T-helper 2 cell (primary cell): ENCODE results near the gene UTP4.

Experiments
- DNase-seq, 5 experiments: peaks; one replicate each; pipeline versions ENCODE4 v3.0.0 to v3.0.0-alpha.2; 2012 to 2022
- total RNA-seq, 2 donors: gene quantifications; one replicate each; lab custom pipeline; 2026; lab: John Stamatoyannopoulos, UW

Gene UTP4
- total RNA-seq, result 20.7 to 30.2 reads per million in 2 donors

DNA sequence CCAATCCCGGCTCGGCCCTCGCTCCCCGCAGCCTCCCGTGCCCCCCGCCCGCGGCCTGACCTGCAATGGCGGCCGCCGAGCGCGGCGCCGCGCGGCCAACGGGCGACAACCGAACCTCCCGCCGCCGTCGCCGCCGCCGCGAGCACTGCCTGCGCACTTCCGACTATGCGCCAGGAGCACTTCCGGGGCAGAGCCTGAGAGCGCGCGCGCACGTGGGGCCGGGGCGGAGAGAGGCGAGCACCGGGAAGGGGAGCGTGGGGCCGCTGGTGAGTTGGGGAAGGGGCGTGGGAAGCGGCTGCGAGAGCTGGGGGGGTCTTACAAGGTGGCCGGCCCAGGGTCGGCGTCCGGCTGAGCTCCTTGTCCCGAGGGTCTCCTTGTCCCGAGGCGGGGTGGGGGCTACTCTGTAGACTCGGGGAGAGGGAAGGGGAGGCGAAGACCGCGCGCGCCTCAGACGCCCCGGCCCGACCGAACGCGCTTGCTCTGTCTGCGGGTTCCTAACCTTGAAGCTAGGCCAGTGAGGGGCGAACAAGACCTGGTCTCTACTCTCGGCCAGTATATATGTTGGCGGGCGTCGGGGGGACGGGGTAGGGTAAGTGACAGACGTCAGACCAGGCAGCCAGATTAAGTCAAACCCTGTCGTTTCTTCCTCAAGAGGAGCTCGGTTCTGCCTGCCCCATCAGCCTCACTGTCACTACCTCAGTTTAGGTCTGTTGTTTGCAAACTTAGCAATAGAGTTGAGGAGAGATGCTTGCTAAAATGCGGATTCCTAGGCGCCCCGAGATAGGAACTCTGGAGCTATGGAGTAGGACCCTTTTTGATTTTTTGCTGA is at the start of gene UTP4, which contains the start of gene CHTF8:
Gene UTP4, plus strand, starts transcription at position 226 of the 829 bp plus-strand sequence. CDS start 811 bp downstream, outside the sequence.
Gene CHTF8, minus strand, starts transcription at position 165 of the 829 bp plus-strand sequence. CDS start 11,130 bp downstream, outside the sequence.
- DNase-seq, result peak; percentile 77 to 94 (median 80)

DNA sequence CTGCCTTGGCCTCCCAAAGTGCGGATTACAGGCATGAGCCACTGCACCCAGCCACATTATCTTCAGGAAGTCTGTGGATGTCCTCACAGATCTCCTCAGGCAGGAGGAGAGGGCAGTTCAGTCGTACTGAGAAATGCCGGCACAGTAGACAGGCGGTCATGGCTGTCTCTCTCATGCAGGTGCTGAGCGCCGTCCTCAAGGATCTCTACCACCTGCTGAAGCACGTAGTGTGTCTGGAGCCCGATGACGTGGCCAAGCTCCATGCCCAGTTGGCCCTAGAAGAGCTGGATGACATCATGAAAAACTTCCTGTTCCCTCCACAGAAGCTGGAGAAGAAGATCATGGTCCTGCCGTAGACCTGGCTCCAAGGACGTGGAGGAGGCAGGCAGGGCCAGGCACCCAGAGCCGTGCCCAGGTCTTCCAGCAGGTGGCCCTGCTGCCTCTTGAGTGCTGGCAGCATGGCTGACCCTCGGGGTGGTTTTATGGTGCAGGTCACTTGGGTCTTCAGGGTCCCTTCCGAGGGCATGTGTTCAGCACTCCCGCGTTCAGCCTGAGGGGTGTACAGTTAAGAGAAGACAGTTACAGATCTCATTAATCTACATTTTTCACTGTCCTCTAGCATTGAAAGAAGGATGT is 49.0 kb upstream of the UTP4 start:
- DNase-seq, result no peak

- no peak for DNase-seq
Observed at GRCh38 chr16:69084289-69084688, 48.2 kb upstream of the UTP4 start.

DNA sequence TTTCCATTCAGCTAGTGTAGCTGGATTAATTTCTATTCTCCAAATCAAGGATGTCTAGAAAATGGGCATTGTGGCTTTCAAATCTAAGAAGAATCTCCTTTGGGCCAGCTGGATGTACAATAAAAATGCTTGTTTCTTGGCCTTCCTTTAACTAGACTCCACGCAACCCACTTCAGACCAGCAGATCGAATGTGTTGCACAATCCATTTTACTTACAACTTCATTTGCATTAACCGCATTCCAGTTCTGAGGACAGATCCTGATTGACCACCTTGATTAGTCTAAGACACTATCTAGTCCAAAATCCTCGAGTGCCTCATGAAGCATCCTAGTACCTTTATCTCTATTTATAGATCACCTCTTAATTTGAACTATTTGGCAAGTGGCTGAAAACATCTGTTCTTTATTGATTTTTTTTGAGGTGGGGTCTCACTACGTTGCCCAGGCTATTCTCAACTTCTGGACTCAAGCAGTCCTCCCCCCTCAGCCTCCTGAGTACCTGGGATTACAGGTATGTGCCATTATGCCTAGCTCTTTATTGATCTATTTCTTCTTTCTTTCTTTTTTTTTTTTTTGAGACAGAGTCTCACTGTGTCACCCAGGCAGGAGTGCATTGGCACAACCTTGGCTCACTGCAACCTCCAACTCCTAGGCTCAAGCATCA is 47.3 kb upstream of the UTP4 start:
- DNase-seq, result no peak

DNA sequence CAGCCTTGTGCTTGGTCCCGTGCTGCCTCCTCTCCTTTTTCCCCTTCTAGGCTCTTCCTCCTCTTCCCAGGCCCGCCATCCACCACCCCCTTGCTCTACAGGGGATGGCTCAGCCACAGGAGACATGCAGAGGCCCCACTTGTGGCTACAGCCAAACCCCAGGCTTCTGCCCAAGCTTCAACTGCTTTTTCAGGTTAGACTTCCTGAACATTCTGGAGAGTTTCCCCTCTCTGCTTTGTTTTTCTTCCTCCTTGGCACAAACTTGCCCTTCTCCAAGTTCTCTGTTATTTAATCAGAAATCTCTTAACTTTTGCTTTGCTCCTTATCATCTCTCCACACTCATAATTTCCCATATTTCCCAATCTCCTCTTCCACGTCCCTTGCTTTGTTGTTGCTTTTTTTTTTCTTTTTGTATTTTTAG is 45.3 kb upstream of the UTP4 start:
- peak in 1 of 5 experiments; percentile 34 for DNase-seq

- no peak for DNase-seq
Observed at GRCh38 chr16:69088684-69089083, 43.8 kb upstream of the UTP4 start.

- DNase-seq, result peak in 2 of 5 experiments; percentile 18 to 96
Observed at GRCh38 chr16:69089091-69089910, 43.1 kb upstream of the UTP4 start.

DNA sequence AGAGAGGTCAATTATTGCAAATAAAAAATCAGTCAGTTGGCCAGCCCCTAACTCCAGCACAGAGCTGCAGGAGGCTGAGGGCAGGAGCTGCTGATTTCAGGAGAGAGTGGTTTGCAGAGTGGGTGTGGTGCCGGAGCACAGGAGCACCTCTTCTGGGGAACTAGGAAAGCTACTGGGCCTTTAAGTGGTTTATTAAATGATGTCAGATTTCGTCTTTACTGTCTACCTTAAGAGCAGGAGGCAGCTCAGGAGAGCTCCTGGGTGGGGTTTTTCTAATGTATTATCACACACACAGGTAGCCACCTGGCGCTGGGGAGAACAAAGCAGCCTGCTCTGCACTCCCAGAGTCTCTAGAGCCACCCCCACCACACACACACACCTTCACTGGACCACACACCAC is 38.5 kb upstream of the UTP4 start:
- DNase-seq, result no peak

DNA sequence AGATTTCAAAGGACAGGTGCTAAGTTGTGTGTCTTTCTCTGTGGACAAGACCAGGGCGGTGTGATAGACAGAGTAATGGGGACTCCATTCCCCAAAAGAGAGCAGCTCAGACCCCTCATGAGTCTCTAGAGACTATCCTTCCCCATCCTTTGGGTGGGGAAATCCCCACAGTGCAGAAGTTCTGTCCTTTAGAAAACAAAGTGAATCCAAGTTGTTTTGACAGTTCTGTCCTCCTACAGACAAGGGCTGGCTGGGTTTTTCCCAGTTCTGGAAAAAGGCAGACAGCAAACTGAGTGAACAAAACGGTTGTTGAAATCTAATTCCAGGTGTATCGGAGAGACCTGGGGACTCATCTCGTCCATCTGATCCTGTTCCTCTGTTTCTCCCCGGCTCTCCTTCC is 37.9 kb upstream of the UTP4 start:
- no peak for DNase-seq

GRCh38 chr16:69095193-69095592 is 37.3 kb upstream of the UTP4 start:
- DNase-seq, result no peak

- no peak for DNase-seq
Observed at GRCh38 chr16:69100071-69100691, 32.3 kb upstream of the UTP4 start.

GRCh38 chr16:69105501-69106361 is 26.7 kb upstream of the UTP4 start, which contains the start of gene HAS3:
HAS3 (plus strand) TSS chr16:69105653; CDS start chr16:69109396, 3,743 bp downstream.
- peak in 1 of 5 experiments; percentile 71 for DNase-seq

DNA sequence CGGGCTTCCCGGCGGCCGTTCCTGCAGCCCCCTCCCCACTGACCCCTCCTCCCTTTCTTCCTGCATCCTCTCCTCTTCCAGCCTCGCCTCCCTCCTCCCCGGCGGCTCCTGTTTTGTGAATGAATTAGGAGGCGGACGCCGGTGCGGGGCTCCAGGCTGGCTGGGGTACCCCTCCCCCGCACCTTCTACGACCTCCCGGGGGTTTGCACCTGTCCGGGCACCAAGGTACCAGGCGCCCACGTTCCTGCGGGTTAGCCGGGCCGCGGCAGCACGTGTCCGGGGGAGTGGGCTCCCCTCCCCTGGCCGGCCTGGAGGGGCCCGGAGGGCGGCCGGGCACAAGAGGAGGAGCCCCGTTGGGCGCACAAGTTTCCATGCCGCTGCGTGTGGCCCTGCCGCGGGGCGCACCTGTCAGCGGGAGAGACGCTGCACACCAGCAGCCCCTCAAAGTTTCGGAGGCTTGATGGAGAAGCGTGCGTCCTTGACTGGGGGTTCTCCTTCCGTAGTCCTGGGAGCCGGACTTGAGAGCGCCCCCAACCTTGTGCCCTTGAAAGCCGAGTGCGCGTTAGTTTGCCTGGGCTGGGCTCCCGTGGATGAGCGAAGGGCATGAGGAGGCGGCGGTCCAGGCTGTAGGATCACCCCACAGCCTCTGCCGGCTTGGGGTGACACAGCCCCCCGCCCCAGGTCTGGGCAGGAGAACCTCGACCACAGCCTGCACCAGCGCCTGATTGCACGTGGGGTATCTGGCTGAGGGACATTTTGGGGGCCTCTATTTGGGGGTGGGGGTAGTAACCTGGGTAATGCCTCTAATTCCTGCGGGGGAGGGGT is 25.7 kb upstream of the UTP4 start:
- DNase-seq, result no peak

- no peak for DNase-seq
Observed at GRCh38 chr16:69107316-69107962, 25.0 kb upstream of the UTP4 start.

DNA sequence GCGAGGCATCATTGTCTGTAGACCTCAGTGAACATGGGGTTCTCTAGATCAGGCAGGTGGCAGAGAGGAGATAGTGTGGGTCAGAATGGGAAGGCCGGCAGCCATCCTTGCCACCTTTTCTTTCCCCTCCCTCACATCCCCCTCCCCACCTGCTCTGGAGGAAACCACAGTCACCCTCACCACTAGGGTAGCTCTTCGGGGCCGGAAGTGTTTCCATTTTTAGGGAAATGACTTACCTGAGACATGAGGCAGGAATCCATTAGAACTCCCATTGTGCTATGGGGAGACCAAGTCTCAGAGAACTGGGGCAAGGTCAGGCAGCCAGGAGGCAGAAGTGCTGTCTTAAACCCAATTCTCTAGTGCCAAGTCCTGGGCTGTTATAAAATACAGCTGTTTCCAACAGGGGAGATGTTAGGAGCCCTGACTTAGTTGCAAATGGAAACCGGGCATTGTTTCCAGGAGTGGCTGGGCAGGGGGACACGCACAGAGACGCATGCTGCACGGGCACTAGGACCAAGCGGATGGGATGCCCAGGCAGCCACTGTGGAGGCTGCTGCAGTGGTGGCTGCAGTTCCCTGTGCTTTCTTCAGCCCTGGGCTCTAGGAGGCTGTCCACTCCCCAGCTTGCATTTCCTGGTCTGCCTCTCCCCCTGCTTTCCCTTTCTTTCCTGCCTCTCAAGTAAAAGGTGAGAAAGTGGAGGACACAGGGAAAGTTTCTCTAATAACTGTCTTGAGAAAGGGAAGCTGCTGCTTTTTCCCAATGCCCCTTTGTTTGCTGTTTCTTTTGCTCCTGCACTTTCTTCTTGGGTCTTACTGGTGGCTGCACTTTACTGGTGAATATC is 24.2 kb upstream of the UTP4 start:
- DNase-seq, result no peak

GRCh38 chr16:69108905-69109252 is 23.6 kb upstream of the UTP4 start:
- DNase-seq, result no peak

DNA sequence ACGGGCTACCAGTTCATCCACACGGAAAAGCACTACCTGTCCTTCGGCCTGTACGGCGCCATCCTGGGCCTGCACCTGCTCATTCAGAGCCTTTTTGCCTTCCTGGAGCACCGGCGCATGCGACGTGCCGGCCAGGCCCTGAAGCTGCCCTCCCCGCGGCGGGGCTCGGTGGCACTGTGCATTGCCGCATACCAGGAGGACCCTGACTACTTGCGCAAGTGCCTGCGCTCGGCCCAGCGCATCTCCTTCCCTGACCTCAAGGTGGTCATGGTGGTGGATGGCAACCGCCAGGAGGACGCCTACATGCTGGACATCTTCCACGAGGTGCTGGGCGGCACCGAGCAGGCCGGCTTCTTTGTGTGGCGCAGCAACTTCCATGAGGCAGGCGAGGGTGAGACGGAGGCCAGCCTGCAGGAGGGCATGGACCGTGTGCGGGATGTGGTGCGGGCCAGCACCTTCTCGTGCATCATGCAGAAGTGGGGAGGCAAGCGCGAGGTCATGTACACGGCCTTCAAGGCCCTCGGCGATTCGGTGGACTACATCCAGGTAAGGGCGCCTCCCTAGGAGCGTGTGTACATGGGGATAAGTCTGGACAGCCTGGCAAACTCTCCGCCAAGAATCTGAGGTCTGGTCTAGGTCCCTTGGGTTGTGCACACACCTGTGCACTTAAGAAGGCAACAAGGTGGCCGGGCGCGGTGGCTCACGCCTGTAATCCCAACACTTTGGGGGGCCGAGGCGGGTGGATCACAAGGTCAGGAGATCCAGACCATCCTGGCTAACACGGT is 22.8 kb upstream of the UTP4 start:
- no peak for DNase-seq

GRCh38 chr16:69110406-69110805 is 22.0 kb upstream of the UTP4 start:
- DNase-seq, result no peak
